ENCODE results near the gene ANKRD17.

Gene ANKRD17

GRCh38 chr4:73053974-73054480, 204.6 kb downstream of the ANKRD17 start:
- DNase-seq: no peak
- TF ChIP-seq POLR2A (IDR thresholded peaks at IDR 0.05; ENCODE audit: low read length) (no peak), GATA1 (IDR thresholded peaks at IDR 0.05; ENCODE audit: low read depth, low read length) (no peak)

- TF ChIP-seq GATA1 (IDR thresholded peaks at IDR 0.05; ENCODE audit: low read depth, low read length) (no peak), POLR2A (IDR thresholded peaks at IDR 0.05; ENCODE audit: low read length) (no peak)
- no peak for DNase-seq
Measured at GRCh38 chr4:73053076-73053475, 205.5 kb downstream of the ANKRD17 start.

GRCh38 chr4:73051625-73052024, 207.0 kb downstream of the ANKRD17 start:
- TF ChIP-seq GATA1 (IDR thresholded peaks at IDR 0.05; ENCODE audit: low read depth, low read length): no peak
- no peak for TF ChIP-seq POLR2A (IDR thresholded peaks at IDR 0.05; ENCODE audit: low read length)
- no peak for DNase-seq

GRCh38 chr4:73045879-73046278, 212.7 kb downstream of the ANKRD17 start:
- TF ChIP-seq POLR2A (IDR thresholded peaks at IDR 0.05; ENCODE audit: low read length) (no peak), GATA1 (IDR thresholded peaks at IDR 0.05; ENCODE audit: low read depth, low read length) (no peak)
- no peak for DNase-seq

GRCh38 chr4:73037057-73037456, 221.5 kb downstream of the ANKRD17 start:
- TF ChIP-seq POLR2A (IDR thresholded peaks at IDR 0.05; ENCODE audit: low read length) (no peak), GATA1 (IDR thresholded peaks at IDR 0.05; ENCODE audit: low read depth, low read length) (no peak)
- DNase-seq: peak; percentile 2 to 8

GRCh38 chr4:73036123-73036522, 222.5 kb downstream of the ANKRD17 start:
- no peak for DNase-seq
- TF ChIP-seq POLR2A (IDR thresholded peaks at IDR 0.05; ENCODE audit: low read length): no peak

GRCh38 chr4:73034896-73035295, 223.7 kb downstream of the ANKRD17 start:
- no peak for DNase-seq
- no peak for TF ChIP-seq POLR2A (IDR thresholded peaks at IDR 0.05; ENCODE audit: low read length)
- TF ChIP-seq GATA1 (IDR thresholded peaks at IDR 0.05; ENCODE audit: low read depth, low read length): no peak

GRCh38 chr4:73028621-73029020, 230.0 kb downstream of the ANKRD17 start:
- no peak for DNase-seq
- no peak for TF ChIP-seq POLR2A (IDR thresholded peaks at IDR 0.05; ENCODE audit: low read length)
- no peak for TF ChIP-seq GATA1 (IDR thresholded peaks at IDR 0.05; ENCODE audit: low read depth, low read length)
